Astrocyte of the spinal cord (primary cell): ENCODE data around the gene SULF2.
"Not testable (repeated sequence)": the region's sequence is repeated elsewhere in the genome, so short reads cannot be mapped to it uniquely, and the experiment has no call there.

Experiments used
- DNase-seq: peaks from one replicate; pipeline ENCODE4 v3.0.0; 2011; ENCODE audit warnings: low read depth, low spot score
- H3K4me3 ChIP-seq: 2 replicates; pipeline ENCODE4 v1.5.1; 2011; ENCODE audit warnings: low read depth, mild to moderate bottlenecking, low read length, moderate library complexity
- in situ Hi-C: cut with HindIII; loops from 2 replicates; pipeline ENCODE4 v1.10.0; 2017; ENCODE audit warnings: low sequenced_read_pairs
- TF ChIP-seq, protein P1 (sequence below): IDR thresholded peaks from 2 replicates; pipeline ENCODE4 v1.5.1; 2012; ENCODE audit warnings: low read depth, mild to moderate bottlenecking, low read length, inconsistent platforms

SULF2 gene

DNA sequence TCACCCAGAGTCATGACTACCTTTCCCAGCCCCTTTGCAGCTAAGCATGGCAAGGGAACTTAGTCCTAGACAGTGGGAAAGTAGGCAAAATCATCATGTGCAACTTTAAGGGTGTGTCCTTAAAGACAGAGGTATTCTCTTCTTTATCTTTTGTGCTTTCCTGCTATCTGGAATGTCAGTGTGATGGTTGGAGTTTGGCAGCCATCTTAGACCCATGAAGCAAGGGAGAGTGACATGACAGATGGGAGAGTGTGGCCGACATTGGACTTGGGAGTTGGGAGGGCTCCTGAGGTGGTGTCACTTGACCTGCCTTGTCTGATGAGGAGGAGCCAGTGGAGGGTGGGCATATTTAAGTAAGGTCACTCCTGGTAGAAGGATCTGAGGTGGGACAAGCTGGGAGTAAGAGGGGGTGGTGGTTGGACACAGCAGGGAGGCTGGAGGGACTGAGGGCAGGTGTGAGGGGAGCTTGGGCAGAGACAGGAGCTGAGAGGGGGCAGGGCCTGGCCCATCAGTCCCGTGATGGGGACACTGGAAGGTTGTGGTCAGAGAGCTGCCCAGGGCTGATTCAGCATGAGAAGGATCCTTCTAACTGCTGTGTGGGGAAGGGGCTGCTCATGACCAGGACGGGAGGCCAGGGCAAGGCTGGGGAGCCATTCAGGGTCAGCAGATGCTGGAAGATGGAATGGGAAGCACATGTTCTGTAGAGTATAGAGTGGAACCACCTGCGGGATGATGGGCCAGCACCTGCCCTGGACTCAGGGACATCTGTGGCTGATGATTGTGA is 29.5 kb upstream of the SULF2 start:
- no peak overlapping the region for H3K4me3 ChIP-seq
- in situ Hi-C loops: no loop called here
- TF ChIP-seq, protein P1, sequence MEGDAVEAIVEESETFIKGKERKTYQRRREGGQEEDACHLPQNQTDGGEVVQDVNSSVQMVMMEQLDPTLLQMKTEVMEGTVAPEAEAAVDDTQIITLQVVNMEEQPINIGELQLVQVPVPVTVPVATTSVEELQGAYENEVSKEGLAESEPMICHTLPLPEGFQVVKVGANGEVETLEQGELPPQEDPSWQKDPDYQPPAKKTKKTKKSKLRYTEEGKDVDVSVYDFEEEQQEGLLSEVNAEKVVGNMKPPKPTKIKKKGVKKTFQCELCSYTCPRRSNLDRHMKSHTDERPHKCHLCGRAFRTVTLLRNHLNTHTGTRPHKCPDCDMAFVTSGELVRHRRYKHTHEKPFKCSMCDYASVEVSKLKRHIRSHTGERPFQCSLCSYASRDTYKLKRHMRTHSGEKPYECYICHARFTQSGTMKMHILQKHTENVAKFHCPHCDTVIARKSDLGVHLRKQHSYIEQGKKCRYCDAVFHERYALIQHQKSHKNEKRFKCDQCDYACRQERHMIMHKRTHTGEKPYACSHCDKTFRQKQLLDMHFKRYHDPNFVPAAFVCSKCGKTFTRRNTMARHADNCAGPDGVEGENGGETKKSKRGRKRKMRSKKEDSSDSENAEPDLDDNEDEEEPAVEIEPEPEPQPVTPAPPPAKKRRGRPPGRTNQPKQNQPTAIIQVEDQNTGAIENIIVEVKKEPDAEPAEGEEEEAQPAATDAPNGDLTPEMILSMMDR: no peak
- no peak for DNase-seq

DNA sequence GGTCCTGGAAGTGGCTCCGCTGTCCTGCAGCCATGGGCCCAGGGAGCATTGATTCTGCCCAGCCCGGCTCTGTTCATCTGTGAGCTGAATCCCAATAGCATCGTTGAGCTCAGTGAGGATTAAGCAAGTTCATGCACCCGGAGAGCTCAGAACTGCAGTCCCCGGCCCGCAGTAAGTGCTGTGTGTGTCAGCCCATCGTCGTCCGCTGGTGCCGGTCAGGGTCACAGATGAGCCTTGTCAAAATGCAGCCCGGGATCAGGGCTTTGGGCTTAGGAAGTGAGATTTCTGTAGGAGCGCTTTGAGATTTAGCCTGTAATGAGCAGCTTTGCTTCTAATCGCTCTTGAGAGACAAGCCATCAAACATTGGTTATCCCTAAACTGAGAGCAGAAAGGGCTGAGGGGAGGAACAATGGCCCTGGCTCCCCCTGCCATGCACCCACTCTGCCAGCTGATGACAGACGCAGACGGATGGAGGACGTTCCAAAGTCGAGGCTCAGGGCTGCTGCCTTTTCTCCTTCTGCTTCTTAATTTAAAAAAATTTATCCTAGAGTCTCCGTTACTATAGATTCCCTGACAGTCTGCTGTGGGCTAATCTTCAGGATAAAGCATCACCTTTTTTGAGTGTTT is 25.6 kb upstream of the SULF2 start:
- no peak overlapping the region for H3K4me3 ChIP-seq
- TF ChIP-seq, protein P1: no peak
- no peak for DNase-seq
- in situ Hi-C loops: no loop called here

DNA sequence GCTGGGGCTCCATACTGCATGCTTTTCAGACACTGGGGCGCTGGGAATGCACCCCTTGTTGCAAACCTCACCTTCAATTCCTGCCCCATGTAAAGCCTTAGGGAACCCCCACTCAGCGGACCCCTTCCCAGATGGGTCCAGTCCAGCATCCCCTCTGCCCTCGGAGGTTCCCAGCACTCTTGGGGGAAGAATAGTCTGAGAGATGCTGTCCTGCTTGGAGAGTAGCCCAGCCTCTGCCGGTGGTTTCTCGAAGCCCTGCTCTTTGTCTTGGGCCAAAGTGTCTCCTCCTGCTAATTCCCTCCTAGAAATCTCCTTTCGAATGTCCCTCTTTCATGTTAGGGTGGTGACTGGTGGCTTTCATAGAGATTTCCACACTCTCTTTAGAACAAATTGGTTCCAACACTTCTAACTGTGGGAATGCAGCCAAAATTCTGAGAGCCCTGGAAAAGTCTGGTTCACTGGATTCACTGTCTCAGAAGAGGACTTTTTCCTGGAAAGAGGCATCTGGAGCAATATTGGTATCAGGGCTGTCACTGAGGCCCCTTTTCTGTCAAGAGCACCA is 24.9 kb upstream of the SULF2 start:
- no peak for DNase-seq
- in situ Hi-C loops: no loop called here
- TF ChIP-seq, protein P1: no peak
- no peak overlapping the region for H3K4me3 ChIP-seq

DNA sequence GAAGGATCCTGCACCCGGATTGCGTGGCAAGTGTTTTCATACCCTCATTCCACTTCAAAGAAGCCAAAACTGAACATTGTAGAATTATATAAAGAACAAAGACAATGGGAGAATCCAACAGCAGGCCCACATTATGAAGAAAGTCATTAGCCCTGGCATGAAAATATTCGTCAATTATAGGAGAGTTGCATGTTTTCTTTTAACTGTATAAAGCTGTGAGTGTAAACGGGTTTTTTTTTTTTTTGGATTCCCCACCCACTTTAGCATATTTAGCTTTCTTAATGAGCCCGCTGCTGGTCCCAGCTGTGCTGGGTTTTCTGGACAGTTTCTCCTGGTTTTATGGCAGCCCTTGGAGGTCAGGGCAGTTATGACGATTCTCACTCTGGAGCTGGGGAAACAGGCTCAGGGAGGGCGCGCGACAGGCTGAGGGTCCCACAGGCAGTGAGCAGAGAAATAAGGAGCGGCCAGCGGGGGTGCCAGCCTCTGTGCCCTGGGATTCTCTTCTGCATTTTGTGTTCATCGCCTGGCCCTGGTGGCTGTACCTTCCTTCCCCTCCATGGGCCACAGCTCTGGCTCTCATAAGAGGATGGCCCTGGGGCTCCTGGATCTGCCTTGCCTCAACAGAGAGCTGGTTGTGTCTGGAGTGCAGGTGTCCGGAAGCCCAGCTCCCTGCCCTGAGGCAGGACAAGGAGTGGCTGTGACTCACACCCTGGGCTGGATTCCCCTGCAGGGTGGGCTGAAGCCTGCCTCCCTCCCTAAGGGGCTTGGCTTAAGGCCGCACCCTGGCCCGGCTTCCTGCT is 24.1 kb upstream of the SULF2 start:
- in situ Hi-C loops: no loop called here
- no peak for DNase-seq
- no peak overlapping the region for H3K4me3 ChIP-seq
- TF ChIP-seq, protein P1: no peak

- in situ Hi-C loops: no loop called here
- DNase-seq: no peak
- TF ChIP-seq, protein P1: no peak
- no peak overlapping the region for H3K4me3 ChIP-seq
Observed at GRCh38 chr20:47805951-47806350, 20.7 kb upstream of the SULF2 start.

- DNase-seq, H3K4me3 ChIP-seq, in situ Hi-C loops: not testable (repeated sequence)
Observed at GRCh38 chr20:47804972-47805371, 19.7 kb upstream of the SULF2 start.

DNA sequence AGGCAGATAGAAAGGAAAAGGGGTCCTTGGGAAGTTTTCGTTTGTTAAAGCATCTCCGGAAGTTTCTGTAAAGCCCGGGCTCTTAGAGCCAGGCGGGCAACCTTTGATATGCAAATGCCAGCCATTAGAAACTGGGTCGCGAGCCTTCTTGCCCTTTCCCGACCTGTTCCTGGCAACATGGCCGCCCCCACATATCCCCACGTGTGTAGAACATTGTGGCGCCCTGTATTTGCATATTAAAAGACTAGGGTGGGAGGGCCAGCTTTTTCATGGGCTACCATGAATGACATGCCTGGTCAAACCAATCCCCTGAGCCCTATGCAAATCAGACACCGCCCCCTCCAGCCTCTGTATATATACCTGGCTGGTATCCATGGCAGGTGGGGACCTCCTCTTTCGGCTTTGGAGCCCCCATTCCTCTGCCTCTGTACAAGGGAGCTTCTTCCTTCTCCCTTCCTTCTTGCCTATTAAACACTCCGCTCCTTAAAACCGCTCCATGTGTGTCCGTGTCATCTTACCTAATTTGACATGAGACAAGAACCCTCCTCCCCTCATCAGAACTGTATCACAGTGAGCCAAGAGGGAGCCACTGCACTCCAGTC is 19.0 kb upstream of the SULF2 start:
- H3K4me3 ChIP-seq, DNase-seq, in situ Hi-C loops: not testable (repeated sequence)
